ENCODE results near the gene FAM50B.

The FAM50B gene

GRCh38 chr6:3848925-3849605 is at the start of gene FAM50B:
Gene FAM50B (plus strand): TSS chr6:3849373. CDS start chr6:3849812, 439 bp downstream.
- DNase-seq: peak; percentile 60

DNA sequence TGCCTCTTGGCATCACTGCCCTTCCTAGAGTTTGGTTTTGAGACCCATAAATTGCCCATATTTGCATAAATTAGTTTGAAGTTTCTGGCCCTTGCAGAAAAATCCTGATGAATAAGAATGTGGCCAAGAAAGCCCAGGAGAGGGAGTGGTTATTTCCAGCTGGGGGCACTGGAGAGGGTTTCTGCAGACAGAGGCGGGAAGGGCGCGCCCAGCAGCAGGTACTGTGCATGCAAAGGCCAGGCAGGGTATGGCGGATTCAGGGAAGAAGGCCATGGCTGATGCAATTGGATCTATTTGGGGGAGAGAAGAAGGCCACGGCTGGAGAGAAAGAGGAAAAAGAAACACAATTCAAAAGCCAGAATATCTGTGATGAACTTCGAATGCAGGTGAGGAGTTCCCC is 49.5 kb upstream of the FAM50B start:
- DNase-seq: no peak

GRCh38 chr6:3800850-3801591 is 48.2 kb upstream of the FAM50B start:
- DNase-seq: peak; percentile 26

GRCh38 chr6:3801960-3802359 is 47.2 kb upstream of the FAM50B start:
- DNase-seq: no peak

- no peak for DNase-seq
Measured at GRCh38 chr6:3803627-3804468, 45.3 kb upstream of the FAM50B start.

DNA sequence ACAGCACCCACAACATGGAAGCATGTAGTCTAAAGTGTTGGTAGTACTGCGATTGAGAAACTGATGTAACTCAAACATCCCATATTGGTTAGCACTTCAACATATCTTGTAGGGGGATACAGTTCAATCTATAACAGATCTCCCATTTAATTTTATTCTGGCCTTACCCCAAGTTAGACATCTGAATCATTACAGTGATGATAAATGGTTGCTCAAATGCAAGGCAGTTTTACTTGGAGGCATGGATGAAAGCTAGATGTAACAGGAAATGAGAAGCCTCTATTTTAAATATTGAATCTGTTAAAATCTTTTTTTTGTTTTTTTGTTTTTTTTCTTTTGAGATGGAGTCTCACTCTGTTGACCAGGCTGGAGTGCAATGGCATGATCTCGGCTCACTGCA is 44.2 kb upstream of the FAM50B start:
- DNase-seq: no peak

DNA sequence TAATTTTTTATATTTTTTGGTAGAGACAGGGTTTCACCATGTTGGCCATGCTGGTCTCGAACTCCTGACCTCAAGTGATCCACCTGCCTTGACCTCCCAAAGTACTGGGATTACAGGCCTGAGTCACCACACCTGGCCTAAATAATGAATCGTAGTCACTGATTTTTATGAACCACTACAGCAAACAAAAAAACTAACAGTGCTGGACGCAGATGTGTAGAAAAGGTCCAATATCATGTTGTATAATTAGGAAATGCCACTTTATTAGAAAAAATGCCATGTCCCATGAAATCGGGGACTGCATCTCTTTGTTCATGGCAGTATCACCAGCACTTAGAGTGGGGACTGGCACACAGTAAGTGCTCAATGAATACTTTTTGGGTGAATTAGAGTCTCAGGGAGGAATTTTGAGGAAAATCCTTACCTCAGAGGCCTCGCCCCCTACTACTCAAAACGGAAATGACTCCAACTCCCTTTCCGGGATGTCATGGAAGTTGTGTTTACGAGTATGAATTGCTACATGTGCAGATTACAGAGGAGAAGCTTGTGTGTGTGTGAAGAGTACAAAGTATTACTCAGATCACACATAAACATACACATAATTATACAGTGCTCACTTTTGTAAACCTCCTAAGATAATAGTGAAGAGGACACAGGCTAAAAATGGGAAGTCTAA is 43.6 kb upstream of the FAM50B start:
- DNase-seq: no peak

DNA sequence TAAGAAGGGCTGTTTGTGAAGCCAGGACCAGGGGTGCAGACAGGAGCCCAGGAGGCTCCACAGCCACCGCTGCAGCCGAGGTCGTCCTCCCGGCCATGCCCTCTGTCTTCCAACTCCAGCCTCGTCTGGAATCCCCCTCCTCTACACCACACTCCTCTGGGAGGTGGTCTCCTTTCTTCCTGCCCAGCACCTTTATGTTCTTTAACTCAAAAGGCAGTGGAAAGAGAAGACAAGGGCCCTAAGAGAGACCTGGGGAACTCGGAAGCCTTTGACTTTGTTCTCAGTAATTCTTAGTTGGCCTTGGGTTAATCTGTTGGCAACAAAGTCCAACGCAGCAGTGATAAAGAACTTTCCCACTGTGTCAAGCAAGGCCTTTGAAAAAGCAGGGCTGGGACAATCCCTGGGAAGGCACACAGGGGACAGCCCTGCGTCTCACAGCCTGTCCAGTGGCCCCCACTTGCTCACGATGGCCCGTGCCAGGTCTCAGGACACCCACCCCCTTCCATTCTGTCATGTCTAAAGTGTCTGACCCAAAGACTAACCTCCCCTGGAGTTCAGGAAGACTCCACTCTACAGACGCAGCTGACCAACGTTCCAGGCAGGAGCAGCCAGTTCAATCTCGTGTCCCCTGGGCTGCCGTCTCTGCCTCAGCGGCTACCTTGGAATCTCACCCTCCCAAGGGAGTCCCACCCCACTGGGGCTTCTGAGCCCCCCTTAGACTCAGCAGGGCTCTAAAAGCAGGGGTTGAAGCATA is 42.8 kb upstream of the FAM50B start:
- DNase-seq: no peak

GRCh38 chr6:3808199-3808598 is 41.0 kb upstream of the FAM50B start:
- DNase-seq: no peak

DNA sequence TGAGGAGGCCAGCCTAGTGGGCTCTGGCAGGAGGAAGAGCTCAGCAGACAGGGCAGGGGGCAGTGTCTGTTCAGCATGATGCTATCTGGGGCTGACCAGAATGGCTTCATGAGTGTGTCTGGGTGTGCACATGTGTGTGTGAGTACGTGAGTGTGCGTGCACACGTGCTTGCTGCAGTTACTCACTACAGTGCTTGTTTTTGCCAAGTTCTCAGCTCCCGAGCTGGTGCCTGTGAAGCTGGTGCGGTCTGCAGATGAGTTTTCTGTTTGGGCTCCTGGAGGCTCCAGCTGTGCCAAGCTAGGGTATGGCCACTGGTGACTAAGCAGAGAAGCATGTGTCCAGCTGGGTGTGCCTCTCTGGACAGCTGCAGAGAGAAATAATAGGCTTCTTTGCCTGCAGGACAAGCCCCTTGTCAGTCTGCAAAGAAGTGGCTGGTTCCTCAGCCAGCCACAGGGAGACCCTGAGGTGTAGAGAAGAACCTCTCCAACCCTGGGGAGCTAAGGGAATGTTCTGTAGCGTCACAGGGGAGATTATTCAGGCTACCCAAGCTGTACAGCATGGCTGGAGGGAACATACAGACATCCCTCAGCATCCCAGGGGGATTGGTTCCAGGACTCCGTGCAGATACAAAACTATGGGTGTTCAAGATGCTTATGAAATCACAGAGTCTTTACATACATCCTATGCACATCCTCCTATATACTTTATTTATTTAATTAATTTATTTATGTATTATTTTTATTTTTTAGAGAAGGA is 40.2 kb upstream of the FAM50B start:
- no peak for DNase-seq

DNA sequence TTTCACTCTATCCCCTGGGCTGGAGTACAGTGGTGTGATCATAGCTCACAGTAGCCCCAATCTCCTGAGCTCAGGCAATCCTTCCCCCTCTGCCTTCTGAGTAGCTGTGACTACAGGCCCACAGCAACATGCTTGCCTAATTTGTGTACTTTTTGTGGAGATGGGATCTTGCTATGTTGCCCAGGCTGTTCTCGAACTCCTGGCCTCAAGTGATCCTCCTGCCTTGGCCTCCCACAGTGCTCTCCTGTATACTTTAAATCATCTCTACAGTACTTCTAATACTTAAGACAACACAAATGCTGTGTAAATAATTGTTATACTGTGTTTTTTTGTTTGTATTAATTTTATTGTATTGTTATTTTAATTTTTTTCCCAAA is 39.7 kb upstream of the FAM50B start:
- DNase-seq: no peak

GRCh38 chr6:3809982-3810381 is 39.2 kb upstream of the FAM50B start:
- no peak for DNase-seq

- DNase-seq: no peak
Measured at GRCh38 chr6:3811191-3811590, 38.0 kb upstream of the FAM50B start.

DNA sequence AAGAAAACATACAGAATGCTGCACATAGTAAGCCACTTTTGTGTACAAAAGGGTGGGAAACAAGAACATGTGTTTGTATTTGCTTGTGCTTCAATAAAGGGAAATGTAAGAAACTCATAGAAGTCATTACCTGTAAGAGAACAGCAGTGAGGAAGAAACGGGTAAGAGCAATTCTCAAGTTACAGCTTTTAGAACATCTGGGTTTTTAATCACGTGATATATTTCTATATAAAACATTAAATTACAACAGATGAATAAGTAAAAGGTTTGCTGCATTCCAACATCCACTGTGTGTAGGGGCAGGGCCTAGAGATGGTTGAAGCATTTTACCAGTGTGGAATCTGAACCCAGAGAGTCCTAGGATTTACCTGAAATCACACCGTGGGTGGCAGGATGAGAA is 36.6 kb upstream of the FAM50B start:
- no peak for DNase-seq

DNA sequence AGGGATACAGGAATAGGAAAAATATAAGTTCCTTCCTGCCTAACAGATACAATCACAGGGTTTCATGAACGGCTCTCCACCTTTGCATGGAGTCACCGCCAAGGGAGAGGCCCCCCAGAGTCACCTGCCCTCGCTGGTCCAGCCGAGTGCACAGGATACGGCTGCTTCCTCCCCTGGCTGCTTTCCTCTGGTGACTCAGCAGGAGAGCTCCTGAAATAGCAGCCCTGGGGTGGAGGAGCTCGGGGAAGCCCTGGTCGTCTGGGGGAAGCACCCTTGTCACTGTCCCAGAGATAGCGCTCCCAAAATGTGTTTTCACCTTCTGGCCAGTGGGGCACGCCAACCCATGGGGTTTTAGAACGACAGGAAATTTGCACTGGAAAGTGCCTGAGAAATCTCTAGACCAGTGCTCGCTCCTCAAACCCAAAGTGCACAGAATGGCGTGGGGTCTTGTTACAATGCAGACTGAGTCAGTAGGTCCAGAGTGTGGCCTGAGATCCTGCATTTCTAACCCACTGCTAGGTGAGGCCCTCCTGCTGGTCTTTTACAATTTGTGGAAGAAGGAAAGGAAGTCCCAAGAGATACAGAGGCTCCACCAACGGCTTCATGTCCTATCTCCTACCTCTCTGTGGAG is 35.9 kb upstream of the FAM50B start:
- DNase-seq: no peak

GRCh38 chr6:3813918-3814317 is 35.3 kb upstream of the FAM50B start:
- no peak for DNase-seq

- no peak for DNase-seq
Measured at GRCh38 chr6:3814539-3814938, 34.6 kb upstream of the FAM50B start.

GRCh38 chr6:3816251-3816650 is 32.9 kb upstream of the FAM50B start:
- no peak for DNase-seq

DNA sequence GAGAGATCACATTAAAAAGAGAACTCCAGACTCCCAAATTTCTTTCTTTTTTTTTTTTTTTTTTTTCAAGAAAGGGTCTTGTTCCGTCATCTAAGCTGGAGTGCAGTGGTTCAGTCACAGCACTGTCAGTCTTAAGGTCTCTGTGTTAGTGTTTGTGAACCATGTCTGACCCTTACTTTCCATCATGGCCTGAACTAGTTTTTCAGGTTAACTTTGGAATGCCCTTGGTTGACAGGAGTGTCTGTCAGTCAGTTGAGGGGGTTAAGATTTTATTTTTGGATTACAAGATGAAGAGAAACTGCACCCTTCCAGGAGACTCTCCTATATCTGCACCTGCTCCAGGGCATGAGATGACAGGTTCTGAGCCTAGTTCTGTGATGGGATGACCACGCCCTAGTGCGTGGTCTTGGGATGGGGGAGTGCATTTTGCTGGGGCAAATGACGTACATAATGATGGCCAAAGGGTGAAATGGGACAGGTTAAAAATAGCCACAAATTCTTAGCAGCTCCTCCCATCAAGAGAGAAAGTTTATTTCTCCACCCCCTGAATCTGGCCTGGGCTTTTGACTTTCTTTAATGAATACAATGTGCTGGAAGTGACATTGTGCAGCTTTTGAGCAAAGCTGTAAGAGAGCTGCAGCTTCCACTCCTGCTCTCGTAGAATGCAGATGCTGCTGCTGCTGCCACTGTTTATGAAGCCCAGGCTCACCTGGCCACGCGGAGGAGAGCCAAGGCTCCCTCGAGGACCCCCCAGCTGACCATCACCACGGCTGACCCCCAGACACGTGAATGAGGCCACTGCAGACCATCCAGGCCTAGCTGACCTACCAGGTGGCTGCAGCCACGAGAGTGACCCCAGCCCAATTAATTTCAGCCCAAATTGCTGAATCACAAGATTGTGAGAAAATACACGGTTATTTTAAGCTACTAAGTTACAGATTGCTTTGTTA is 29.7 kb upstream of the FAM50B start:
- DNase-seq: no peak

GRCh38 chr6:3820563-3820962 is 28.6 kb upstream of the FAM50B start:
- DNase-seq: no peak
